Myometrial cell (primary cell): ENCODE data around the gene KIF1A. TPM values are rescaled to one million over a fixed set of nuclear protein-coding genes. Genes with fewer than 3 reads are reported as not detected.

Experiments
- total RNA-seq: library from RNA; depleted of rRNA; stranded (reverse); fragments of >200 nt; gene quantifications from 2 replicates; pipeline ENCODE4 v1.2.3, GENCODE V29; 2015

KIF1A gene
- 0.29 TPM in 1 of 2 replicates, not detected in the other for total RNA-seq

GRCh38 chr2:240819858-240820606, at the start of gene KIF1A:
TSS of gene KIF1A (minus strand) at chr2:240820219. CDS start at chr2:240797752, 22,467 bp downstream.

DNA sequence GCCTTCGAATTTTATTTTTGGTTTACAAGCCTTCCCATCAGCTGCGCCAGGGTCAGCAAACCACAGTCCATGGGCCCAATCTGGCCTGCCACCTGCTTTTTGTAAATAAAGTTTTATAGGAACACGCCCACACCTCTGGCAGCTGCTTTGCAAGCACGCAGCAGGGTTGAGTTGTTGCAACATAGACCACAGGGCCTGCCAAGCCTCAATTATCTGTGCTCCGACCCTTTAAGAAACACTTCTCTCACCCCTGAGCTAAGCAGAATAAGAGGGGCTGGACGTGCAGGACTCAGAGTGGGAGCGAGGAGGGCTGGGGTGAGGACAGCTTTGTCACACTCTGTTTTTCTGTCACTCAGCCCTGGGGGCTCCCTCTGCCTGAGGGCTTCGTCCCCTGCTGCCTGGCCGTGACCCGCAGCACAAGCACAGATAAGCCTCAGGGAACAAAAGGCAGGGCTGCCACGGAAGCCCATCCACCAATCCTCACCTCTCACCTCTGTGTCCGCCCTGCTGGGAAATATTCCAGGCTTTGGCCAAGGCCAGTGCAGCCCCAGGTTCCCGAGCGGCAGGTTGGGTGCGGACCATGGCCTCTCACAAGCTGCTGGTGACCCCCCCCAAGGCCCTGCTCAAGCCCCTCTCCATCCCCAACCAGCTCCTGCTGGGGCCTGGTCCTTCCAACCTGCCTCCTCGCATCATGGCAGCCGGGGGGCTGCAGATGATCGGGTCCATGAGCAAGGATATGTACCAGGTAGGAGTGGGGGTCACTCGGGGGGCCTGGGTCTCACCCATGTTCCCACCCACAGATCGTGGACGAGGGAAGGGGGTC, 48.5 kb upstream of the KIF1A start, which contains the start of gene AGXT:
Gene AGXT, plus strand, starts transcription at position 539 of the 823 bp plus-strand sequence. Its CDS starts 42 bp downstream, at position 581.

DNA sequence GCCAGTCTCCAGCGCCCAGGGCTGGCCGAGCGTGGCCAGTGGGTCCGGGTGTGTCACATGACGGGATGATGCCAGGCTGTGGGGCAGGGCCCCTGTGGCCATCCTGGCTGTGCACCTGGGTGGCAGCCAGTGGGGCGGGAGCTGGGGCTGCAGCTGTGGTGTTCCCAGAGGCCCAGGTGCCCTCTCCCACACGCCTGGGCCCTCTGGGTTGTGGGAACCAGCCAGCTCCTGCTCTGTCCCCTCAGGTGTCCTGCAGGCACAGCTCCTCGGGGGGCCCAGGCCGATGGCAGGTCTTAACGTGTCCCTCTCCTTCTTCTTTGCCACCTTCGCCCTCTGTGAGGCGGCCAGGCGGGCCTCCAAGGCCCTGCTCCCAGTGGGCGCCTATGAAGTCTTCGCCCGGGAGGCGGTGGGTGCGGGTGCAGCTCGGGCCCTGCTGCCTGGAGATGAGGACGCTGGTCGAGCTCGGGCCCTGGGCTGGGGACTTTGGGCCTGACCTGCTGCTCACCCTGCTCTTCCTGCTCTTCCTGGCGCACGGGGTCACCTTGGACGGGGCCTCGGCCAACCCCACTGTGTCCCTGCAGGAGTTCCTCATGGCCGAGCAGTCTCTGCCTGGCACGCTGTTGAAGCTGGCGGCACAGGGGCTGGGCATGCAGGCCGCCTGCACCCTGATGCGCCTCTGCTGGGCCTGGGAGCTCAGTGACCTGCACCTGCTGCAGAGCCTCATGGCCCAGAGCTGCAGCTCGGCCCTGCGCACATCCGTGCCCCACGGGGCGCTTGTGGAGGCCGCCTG, 128.2 kb downstream of the KIF1A start, which contains the start of gene AQP12A:
Gene AQP12A, plus strand, starts transcription at position 236 of the 790 bp plus-strand sequence. Its CDS starts 48 bp downstream, at position 284.

GRCh38 chr2:240682431-240683224, 137.4 kb downstream of the KIF1A start, which contains the start of gene AQP12B:
TSS of gene AQP12B (minus strand) at chr2:240682885. CDS start at chr2:240682837, 48 bp downstream.

Other genes starting within 250 kb of the KIF1A start
- 18.5 and 20.4 TPM in 2 replicates for gene CAPN10, start 233.5 kb downstream of the KIF1A start, total RNA-seq
- not detected in 2 replicates for gene GPR35, start 194.7 kb downstream of the KIF1A start, total RNA-seq
- gene AQP12B, start 137.3 kb downstream of the KIF1A start, total RNA-seq = not detected in 2 replicates
- gene AQP12A, start 128.4 kb downstream of the KIF1A start, total RNA-seq = not detected in 2 replicates
- gene AGXT, start 48.6 kb upstream of the KIF1A start, total RNA-seq = not detected in 2 replicates
- gene MAB21L4, start 75.9 kb upstream of the KIF1A start, total RNA-seq = not detected in 2 replicates
- gene CROCC2, start 86.1 kb upstream of the KIF1A start, total RNA-seq = 0.35 TPM in 1 of 2 replicates, not detected in the other
- gene SNED1, start 178.4 kb upstream of the KIF1A start, total RNA-seq = 11.0 and 13.5 TPM in 2 replicates